NCI-H82 (cell line): Measurements from ENCODE around the gene MSI2.

Source experiments
- DNase-seq: peaks from one replicate; lab custom pipeline; 2025; lab: John Stamatoyannopoulos, UW

Gene MSI2

GRCh38 chr17:57343717-57344116 lies 87.4 kb downstream of the MSI2 start:
- no peak for DNase-seq

GRCh38 chr17:57344261-57344660 lies 87.9 kb downstream of the MSI2 start:
- DNase-seq: no peak

- DNase-seq: peak; percentile 34
Measured at GRCh38 chr17:57349541-57350247, 93.4 kb downstream of the MSI2 start.

DNA sequence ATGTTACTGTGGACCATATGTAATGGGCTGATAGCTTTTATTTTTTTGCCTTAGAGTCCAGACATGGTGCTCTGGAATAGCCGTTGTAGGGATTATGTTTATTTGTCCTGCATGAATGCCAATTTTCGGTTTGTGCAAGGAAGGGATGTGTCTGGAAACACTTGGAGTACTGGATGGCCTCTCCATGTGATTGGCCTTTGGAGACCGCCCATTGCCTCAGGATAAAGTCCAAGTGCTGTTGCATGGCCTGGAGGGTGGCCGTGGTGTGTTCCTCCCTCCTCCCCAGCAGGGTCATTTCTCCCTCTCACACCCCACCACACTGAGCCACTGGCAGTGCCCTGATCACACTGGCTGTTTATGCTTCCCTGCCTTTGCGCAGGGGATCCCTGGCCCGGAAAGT lies 93.9 kb downstream of the MSI2 start:
- DNase-seq: no peak

- no peak for DNase-seq
Measured at GRCh38 chr17:57352665-57353175, 96.4 kb downstream of the MSI2 start.

GRCh38 chr17:57354673-57355072 lies 98.3 kb downstream of the MSI2 start:
- DNase-seq: no peak

DNA sequence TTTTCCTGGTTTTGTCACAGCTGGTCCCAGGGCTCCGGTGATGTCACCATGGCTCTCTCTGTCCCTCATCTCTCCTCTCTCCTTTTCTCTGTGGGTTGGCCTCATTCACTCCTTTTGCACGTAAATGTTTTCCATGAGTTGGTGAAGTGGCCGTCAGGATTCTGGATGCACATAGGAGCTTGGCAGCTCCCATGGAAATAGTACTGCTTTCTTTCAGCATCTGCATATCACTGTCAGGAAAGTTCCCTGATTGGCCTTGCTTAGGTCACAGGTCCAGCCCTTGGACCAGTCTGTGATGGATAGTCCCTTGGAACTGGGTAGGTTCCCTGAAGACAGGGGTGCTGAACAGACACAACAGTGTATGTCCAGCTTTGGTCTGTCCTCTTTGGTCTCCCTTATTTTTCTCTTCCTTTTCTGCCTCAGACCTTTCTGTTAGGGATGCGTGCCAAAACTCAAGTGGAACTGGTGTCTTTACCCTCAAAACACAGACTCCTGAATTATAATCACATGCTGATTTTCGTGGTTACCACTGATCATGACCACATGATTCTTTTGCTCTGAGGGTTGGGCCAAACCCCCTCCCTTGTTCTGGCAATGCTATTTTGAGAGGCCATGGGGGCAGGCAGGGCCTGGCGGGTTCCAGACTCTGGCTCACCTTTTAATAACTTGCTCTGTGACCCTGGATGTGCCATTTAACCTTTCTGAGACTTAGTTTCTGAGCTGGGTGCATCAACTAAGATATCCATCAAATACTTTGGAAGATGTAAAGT lies 99.0 kb downstream of the MSI2 start:
- DNase-seq: no peak

GRCh38 chr17:57356153-57356718 lies 99.9 kb downstream of the MSI2 start:
- DNase-seq: peak; percentile 34

DNA sequence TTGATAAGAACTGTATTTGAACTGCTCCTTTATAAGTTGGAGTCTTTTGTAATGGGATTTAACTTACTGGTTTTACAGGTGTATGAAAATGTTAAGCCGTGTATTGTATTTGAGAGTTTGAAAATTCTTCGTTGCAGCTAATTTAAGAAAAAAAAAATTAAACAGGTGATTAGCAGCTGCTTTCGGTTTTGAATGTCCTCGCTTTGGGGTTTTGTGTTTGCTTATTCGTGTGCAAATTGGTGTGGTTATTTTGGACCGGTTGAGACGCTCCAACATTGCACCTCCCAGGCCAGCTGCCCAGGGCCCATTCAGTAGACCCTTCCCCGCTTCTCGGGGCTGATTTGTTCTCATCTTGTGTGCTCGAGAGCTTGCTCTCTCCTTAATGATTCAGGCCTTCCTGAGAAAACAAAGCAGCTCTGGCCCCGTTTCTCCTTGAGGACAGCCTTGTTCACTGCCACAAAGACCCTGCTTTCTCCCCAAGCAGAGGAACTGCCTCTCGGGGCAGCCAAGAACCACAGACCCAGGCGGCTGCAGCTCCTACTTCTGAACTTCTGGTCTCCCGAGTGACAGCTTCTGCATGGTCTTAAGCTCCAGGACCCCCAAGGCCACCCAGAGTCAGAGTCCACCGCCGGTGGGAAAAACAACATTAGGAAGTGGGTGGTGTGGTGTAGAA lies 100.5 kb downstream of the MSI2 start:
- DNase-seq: no peak

DNA sequence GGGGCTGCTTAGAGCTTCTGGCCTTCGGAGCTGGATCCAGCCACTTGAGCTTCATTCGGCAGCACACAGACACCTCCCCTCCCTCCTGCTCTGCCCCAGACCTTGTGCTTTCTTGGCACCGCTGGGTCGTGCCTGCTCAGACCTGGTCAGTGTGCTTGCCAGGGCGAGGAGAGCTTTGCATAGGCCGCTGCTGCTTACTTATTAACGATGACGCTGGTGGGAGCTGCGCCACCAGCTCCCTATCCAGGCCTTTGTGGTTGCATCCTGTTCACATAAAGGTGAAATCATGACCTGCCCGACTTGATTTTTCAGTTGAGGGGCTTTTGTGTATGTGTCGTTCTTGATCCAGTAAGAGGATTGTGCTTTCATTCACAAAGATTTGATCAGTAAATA lies 101.1 kb downstream of the MSI2 start:
- no peak for DNase-seq

DNA sequence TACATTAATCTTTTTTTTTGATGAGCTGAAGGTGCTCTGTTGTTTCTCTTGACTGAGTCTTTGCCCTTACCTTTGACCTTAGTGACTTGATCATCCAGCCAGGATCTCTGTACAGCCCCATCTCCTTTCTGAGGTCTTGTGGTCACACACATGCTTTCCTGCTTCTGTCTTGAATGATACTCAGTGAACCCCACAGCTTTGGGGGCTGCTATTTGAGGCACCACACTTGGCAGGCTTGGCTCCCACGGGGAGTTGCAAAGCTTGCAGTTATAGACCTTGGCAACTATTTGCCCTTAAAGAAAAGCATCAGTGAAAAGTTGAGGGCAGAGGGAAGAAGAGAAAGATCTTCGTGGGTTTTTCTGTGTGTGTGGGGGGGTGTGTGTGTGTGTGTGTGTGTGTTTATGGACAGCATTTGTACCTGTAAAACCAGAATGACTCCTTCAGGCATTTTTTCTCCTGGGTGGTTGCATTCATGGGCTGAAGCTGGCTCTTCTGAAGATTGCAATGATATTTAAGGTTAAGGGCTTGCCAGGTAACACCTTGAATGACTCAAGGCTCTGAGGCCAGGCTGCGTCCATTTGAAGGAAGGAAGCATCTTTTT lies 101.6 kb downstream of the MSI2 start:
- DNase-seq: no peak

DNA sequence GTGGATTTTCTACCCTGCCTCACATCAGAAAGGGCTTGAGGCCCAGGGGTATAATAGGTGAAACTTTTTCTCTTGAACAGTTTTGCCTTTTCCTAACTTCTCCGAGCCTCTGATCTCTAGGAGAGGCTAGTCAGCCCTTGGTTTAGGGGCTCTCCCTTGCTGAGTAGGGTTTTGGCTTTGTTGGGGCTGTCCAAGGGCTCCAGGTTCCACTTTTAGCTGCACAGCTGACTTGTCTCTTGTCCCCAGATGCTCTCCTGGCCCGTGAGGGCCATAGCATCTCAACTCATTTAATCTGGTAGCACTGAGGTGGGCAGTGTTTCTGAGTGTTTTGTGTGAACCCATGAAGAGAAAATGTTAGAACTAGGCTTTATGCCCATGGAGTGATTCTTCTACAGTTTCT lies 103.9 kb downstream of the MSI2 start:
- DNase-seq: no peak

- no peak for DNase-seq
Measured at GRCh38 chr17:57362797-57363556, 106.7 kb downstream of the MSI2 start.

DNA sequence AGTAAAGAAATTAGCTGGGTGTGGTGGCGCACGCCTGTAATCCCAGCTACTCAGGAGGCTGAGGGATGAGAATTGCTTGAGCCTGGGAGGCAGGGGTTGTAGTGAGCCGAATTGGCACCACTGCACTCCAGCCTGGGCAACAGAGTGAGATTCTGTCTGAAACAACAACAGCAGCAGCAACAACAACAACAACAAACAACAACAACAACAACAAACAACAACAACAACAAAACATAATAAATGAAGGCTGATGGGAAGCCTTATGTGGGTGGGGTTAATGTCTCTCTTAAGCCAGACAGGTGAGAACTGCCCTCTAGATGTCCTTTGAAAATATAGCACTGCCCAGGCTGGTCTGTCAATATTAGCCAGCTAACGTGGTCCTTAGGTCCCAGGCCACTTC lies 107.3 kb downstream of the MSI2 start:
- DNase-seq: no peak

DNA sequence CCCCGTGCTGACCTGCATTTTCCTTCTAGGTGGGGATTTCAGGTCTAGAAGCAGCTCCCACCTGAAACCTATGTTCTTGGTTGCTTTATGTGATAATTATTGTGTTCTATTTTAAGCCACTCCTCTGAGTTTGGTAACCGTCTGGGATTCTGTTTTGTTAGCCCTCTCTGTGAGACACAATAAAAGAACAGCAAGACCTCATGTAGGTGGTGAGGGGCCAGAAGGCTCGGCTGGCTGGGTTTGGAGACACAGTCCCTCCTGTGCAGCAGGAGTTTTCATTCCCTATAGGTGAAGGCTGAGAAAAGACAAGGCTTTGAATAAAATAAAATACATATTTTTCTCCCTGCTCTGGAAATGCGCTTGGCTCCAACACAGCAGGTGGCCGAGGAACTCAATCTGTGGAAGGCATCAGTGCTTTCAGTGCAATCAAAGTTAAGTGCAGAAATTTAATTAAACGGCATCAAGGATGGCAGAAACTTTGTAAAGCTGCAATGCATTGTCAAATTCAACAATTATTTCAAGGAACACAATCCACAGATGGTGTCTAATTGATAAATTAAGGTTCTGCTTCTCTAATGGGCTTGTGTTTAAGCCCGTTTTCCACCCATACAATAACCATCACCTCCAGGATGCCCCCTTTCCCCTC lies 107.8 kb downstream of the MSI2 start:
- peak; percentile 37 for DNase-seq

DNA sequence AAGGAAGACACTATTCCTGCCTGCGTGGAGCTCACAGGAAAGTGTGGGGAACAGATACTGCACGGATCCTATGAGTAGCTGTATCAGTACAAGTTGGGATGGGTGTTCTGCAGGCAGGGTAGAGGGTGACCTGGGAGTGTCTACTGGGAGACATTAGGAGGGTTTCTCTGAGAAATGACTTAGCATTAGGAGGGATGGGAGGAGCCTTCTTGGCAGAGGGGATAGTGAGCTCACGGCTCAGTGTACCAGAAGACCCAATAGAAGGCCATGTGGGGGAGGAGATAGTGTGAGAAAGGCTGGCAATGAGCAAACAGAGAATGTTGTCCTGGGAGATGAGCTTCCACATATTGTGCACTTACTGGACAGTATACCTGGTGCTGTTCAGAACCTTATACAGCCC lies 109.1 kb downstream of the MSI2 start:
- DNase-seq: peak; percentile 41

DNA sequence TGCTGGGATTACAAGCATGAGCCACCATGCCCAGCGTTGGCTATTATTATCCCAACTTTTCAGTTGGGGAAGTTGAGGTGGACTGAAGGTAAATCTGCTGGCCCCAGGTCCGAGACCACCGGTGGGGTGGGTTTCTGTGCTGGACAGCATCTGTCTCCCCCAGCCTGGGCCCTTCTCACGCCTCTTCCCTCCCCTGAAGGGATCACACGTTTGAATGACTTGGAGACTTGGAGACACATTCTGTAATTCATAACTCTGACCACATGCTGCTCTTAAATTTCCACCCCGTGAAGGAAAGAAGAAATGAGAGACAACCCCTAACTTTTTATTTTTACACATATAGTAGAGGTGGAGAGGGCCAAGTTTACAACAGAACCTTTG lies 109.8 kb downstream of the MSI2 start:
- no peak for DNase-seq

DNA sequence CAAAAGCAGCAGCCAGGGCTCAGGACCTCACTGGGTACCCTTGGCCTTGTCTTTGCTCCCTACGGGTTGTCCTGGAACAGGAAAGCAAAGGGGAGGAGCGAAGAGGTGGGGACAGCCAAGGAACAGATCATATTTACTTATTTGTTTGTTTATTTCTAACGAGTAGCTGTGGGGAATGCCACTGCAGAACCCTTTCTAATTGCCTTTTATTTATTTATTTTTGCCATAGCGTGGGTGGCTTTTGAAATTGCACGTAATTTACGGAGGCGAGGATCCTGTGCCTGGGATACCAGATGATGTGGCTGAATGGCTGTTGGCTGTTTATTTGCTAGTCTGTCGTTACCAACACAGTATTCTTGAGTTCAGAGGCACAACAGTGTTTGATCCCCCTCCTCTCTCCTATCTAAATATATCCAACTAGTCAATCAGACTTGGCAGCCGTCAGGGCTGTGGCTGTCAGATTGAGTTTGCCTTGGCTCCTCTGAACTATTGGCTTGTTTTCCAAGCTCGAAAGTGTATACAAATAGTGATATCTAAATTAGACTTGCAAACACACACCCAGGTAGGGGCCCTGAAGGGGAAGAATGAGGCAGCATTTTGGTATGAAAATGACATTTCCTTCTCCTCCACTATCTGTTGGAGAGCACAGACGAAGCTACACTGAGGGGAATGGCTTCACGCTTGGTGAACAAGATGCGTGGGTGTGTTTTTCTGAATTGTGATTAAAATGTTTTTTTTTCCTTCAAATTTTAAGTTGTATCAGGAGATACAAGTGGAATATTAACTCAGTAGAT lies 110.4 kb downstream of the MSI2 start:
- peak; percentile 26 for DNase-seq

GRCh38 chr17:57368637-57369336 lies 112.5 kb downstream of the MSI2 start:
- DNase-seq: no peak
